ENCODE results near the gene RAB3IL1.
A peak's percentile ranks its signal among the peaks of the same experiment; 100 is the strongest.

Gene RAB3IL1

GRCh38 chr11:61880454-61880853, 36.9 kb downstream of the RAB3IL1 start:
- H3K36me3 ChIP-seq (ENCODE audit: control insufficient read depth in 1 of 2, insufficient read depth in 2 of 2, low read length in 2 of 2), result peaks cover 0 to 9% of the 10 kb centered on the region in 2 donors
- H3K27ac ChIP-seq (ENCODE audit: low read length), result no peak overlapping the region
- no peaks in the 10 kb centered on the region for H3K4me1 ChIP-seq (ENCODE audit: control insufficient read depth in 1 of 2, insufficient read depth in 2 of 2, low read length in 2 of 2)
- H3K27me3 ChIP-seq (ENCODE audit: low read depth, low read length), result no peaks in the 10 kb centered on the region
- H3K4me3 ChIP-seq (ENCODE audit: low read depth in 1 of 2, low read length in 2 of 2), result no peak overlapping the region
- no peaks in the 10 kb centered on the region for H3K9me3 ChIP-seq (ENCODE audit: control insufficient read depth in 1 of 2, low read length in 2 of 2)

- Histone ChIP-seq H3K27ac (ENCODE audit: low read length) (no peak overlapping the region), H3K9me3 (ENCODE audit: control insufficient read depth in 1 of 2, low read length in 2 of 2) (no peaks in the 10 kb centered on the region), H3K4me3 (ENCODE audit: low read depth in 1 of 2, low read length in 2 of 2) (no peak overlapping the region), H3K27me3 (ENCODE audit: low read depth, low read length) (no peaks in the 10 kb centered on the region), H3K36me3 (ENCODE audit: control insufficient read depth in 1 of 2, insufficient read depth in 2 of 2, low read length in 2 of 2) (peaks cover 0 to 11% of the 10 kb centered on the region in 2 donors), H3K4me1 (ENCODE audit: control insufficient read depth in 1 of 2, insufficient read depth in 2 of 2, low read length in 2 of 2) (no peaks in the 10 kb centered on the region)
Measured at GRCh38 chr11:61880031-61880430, 37.3 kb downstream of the RAB3IL1 start.

GRCh38 chr11:61879152-61879551, 38.2 kb downstream of the RAB3IL1 start:
- H3K4me3 ChIP-seq (ENCODE audit: low read depth in 1 of 2, low read length in 2 of 2), result no peak overlapping the region
- H3K4me1 ChIP-seq (ENCODE audit: control insufficient read depth in 1 of 2, insufficient read depth in 2 of 2, low read length in 2 of 2), result no peaks in the 10 kb centered on the region
- H3K27me3 ChIP-seq (ENCODE audit: low read depth, low read length), result no peaks in the 10 kb centered on the region
- peaks cover 0 to 11% of the 10 kb centered on the region in 2 donors for H3K36me3 ChIP-seq (ENCODE audit: control insufficient read depth in 1 of 2, insufficient read depth in 2 of 2, low read length in 2 of 2)
- no peaks in the 10 kb centered on the region for H3K9me3 ChIP-seq (ENCODE audit: control insufficient read depth in 1 of 2, low read length in 2 of 2)
- H3K27ac ChIP-seq (ENCODE audit: low read length), result no peak overlapping the region

GRCh38 chr11:61875698-61876097, 41.7 kb downstream of the RAB3IL1 start:
- Histone ChIP-seq H3K9me3 (ENCODE audit: control insufficient read depth in 1 of 2, low read length in 2 of 2) (no peaks in the 10 kb centered on the region), H3K4me1 (ENCODE audit: control insufficient read depth in 1 of 2, insufficient read depth in 2 of 2, low read length in 2 of 2) (peaks cover 5 to 7% of the 10 kb centered on the region in 2 donors), H3K27me3 (ENCODE audit: low read depth, low read length) (no peaks in the 10 kb centered on the region), H3K4me3 (ENCODE audit: low read depth in 1 of 2, low read length in 2 of 2) (no peak overlapping the region), H3K36me3 (ENCODE audit: control insufficient read depth in 1 of 2, insufficient read depth in 2 of 2, low read length in 2 of 2) (peaks cover 0 to 16% of the 10 kb centered on the region in 2 donors), H3K27ac (ENCODE audit: low read length) (no peak overlapping the region)

GRCh38 chr11:61874853-61875252, 42.5 kb downstream of the RAB3IL1 start:
- peaks cover 5 to 7% of the 10 kb centered on the region in 2 donors for H3K4me1 ChIP-seq (ENCODE audit: control insufficient read depth in 1 of 2, insufficient read depth in 2 of 2, low read length in 2 of 2)
- no peak overlapping the region for H3K27ac ChIP-seq (ENCODE audit: low read length)

GRCh38 chr11:61874377-61874809, 43.0 kb downstream of the RAB3IL1 start:
- Histone ChIP-seq H3K4me1 (ENCODE audit: control insufficient read depth in 1 of 2, insufficient read depth in 2 of 2, low read length in 2 of 2) (peaks cover 5 to 7% of the 10 kb centered on the region in 2 donors), H3K36me3 (ENCODE audit: control insufficient read depth in 1 of 2, insufficient read depth in 2 of 2, low read length in 2 of 2) (peaks cover 0 to 16% of the 10 kb centered on the region in 2 donors), H3K27ac (ENCODE audit: low read length) (no peak overlapping the region), H3K4me3 (ENCODE audit: low read depth in 1 of 2, low read length in 2 of 2) (no peak overlapping the region), H3K9me3 (ENCODE audit: control insufficient read depth in 1 of 2, low read length in 2 of 2) (no peaks in the 10 kb centered on the region), H3K27me3 (ENCODE audit: low read depth, low read length) (no peaks in the 10 kb centered on the region)

More at GRCh38 chr11:61874853-61875252, 42.5 kb downstream of the RAB3IL1 start:
- Histone ChIP-seq H3K9me3 (ENCODE audit: control insufficient read depth in 1 of 2, low read length in 2 of 2) (no peaks in the 10 kb centered on the region), H3K27me3 (ENCODE audit: low read depth, low read length) (no peaks in the 10 kb centered on the region), H3K36me3 (ENCODE audit: control insufficient read depth in 1 of 2, insufficient read depth in 2 of 2, low read length in 2 of 2) (peaks cover 0 to 16% of the 10 kb centered on the region in 2 donors), H3K4me3 (ENCODE audit: low read depth in 1 of 2, low read length in 2 of 2) (no peak overlapping the region)

- Histone ChIP-seq H3K9me3 (ENCODE audit: control insufficient read depth in 1 of 2, low read length in 2 of 2) (no peaks in the 10 kb centered on the region), H3K27me3 (ENCODE audit: low read depth, low read length) (no peaks in the 10 kb centered on the region), H3K36me3 (ENCODE audit: control insufficient read depth in 1 of 2, insufficient read depth in 2 of 2, low read length in 2 of 2) (peaks cover 0 to 16% of the 10 kb centered on the region in 2 donors), H3K27ac (ENCODE audit: low read length) (no peak overlapping the region), H3K4me3 (ENCODE audit: low read depth in 1 of 2, low read length in 2 of 2) (no peak overlapping the region), H3K4me1 (ENCODE audit: control insufficient read depth in 1 of 2, insufficient read depth in 2 of 2, low read length in 2 of 2) (peaks cover 5 to 7% of the 10 kb centered on the region in 2 donors)
Measured at GRCh38 chr11:61873588-61874376, 43.6 kb downstream of the RAB3IL1 start.

GRCh38 chr11:61872935-61873565, 44.3 kb downstream of the RAB3IL1 start:
- peaks cover 5 to 7% of the 10 kb centered on the region in 2 donors for H3K4me1 ChIP-seq (ENCODE audit: control insufficient read depth in 1 of 2, insufficient read depth in 2 of 2, low read length in 2 of 2)
- no peaks in the 10 kb centered on the region for H3K27me3 ChIP-seq (ENCODE audit: low read depth, low read length)
- H3K4me3 ChIP-seq (ENCODE audit: low read depth in 1 of 2, low read length in 2 of 2), result no peak overlapping the region
- H3K36me3 ChIP-seq (ENCODE audit: control insufficient read depth in 1 of 2, insufficient read depth in 2 of 2, low read length in 2 of 2), result peaks cover 0 to 14% of the 10 kb centered on the region in 2 donors
- H3K9me3 ChIP-seq (ENCODE audit: control insufficient read depth in 1 of 2, low read length in 2 of 2), result no peaks in the 10 kb centered on the region
- H3K27ac ChIP-seq (ENCODE audit: low read length), result no peak overlapping the region

- Histone ChIP-seq H3K4me1 (ENCODE audit: control insufficient read depth in 1 of 2, insufficient read depth in 2 of 2, low read length in 2 of 2) (peaks cover 5 to 7% of the 10 kb centered on the region in 2 donors), H3K36me3 (ENCODE audit: control insufficient read depth in 1 of 2, insufficient read depth in 2 of 2, low read length in 2 of 2) (peaks cover 0 to 10% of the 10 kb centered on the region in 2 donors), H3K27me3 (ENCODE audit: low read depth, low read length) (no peaks in the 10 kb centered on the region), H3K27ac (ENCODE audit: low read length) (no peak overlapping the region), H3K4me3 (ENCODE audit: low read depth in 1 of 2, low read length in 2 of 2) (peak overlapping the region in 1 of 2 donors; percentile 22), H3K9me3 (ENCODE audit: control insufficient read depth in 1 of 2, low read length in 2 of 2) (no peaks in the 10 kb centered on the region)
Measured at GRCh38 chr11:61871158-61871597, 46.2 kb downstream of the RAB3IL1 start.

GRCh38 chr11:61870541-61871031, 46.8 kb downstream of the RAB3IL1 start:
- no peaks in the 10 kb centered on the region for H3K27me3 ChIP-seq (ENCODE audit: low read depth, low read length)
- H3K9me3 ChIP-seq (ENCODE audit: control insufficient read depth in 1 of 2, low read length in 2 of 2), result no peaks in the 10 kb centered on the region
- no peak overlapping the region for H3K4me3 ChIP-seq (ENCODE audit: low read depth in 1 of 2, low read length in 2 of 2)
- H3K36me3 ChIP-seq (ENCODE audit: control insufficient read depth in 1 of 2, insufficient read depth in 2 of 2, low read length in 2 of 2), result peaks cover 0 to 13% of the 10 kb centered on the region in 2 donors
- H3K4me1 ChIP-seq (ENCODE audit: control insufficient read depth in 1 of 2, insufficient read depth in 2 of 2, low read length in 2 of 2), result peaks cover 5 to 7% of the 10 kb centered on the region in 2 donors
- no peak overlapping the region for H3K27ac ChIP-seq (ENCODE audit: low read length)

GRCh38 chr11:61869708-61870451, 47.5 kb downstream of the RAB3IL1 start:
- Histone ChIP-seq H3K4me3 (ENCODE audit: low read depth in 1 of 2, low read length in 2 of 2) (no peak overlapping the region), H3K27me3 (ENCODE audit: low read depth, low read length) (no peaks in the 10 kb centered on the region), H3K27ac (ENCODE audit: low read length) (no peak overlapping the region), H3K36me3 (ENCODE audit: control insufficient read depth in 1 of 2, insufficient read depth in 2 of 2, low read length in 2 of 2) (peaks cover 7 to 17% of the 10 kb centered on the region in 2 donors), H3K4me1 (ENCODE audit: control insufficient read depth in 1 of 2, insufficient read depth in 2 of 2, low read length in 2 of 2) (peaks cover 5 to 7% of the 10 kb centered on the region in 2 donors), H3K9me3 (ENCODE audit: control insufficient read depth in 1 of 2, low read length in 2 of 2) (no peaks in the 10 kb centered on the region)
